Activated naive CD8-positive, alpha-beta T cell treated with anti-CD3 and anti-CD28 coated beads, Interleukin-2, amount 10 ng/mL, durations not matched to agents 7 days and 5 days (primary cell): Measurements from ENCODE around the gene KRT76. TPM values are rescaled to one million over a fixed set of nuclear protein-coding genes. Genes with fewer than 3 reads are reported as not detected.

ENCODE experiments used
- ATAC-seq: fragments of 150-1000 bp; cut with Tn5 transposase; one replicate; pipeline ENCODE4 v1.10.0; 2021; ENCODE audit warnings: low read depth, moderate library complexity
- POLR2A ChIA-PET: fragments of 350-600 bp; sonication (Branson Sonifier 250); formaldehyde crosslinking; loops from one replicate; lab custom pipeline; 2021; ENCODE audit warnings: antibody characterized with exemption; lab: Charles Lee
- DNase-seq: peaks from one replicate; pipeline ENCODE4 v3.0.0; 2021
- H3K27ac Mint-ChIP-seq: one replicate; pipeline ENCODE4 v1.8.0; 2022; ENCODE audit warnings: mild to moderate bottlenecking, mixed read lengths
- H3K27me3 Mint-ChIP-seq: one replicate; pipeline ENCODE4 v1.8.0; 2022; ENCODE audit warnings: mild to moderate bottlenecking, moderate library complexity, mixed read lengths
- H3K36me3 Mint-ChIP-seq: one replicate; pipeline ENCODE4 v1.8.0; 2021; ENCODE audit warnings: mild to moderate bottlenecking, mixed read lengths
- H3K4me1 Mint-ChIP-seq: one replicate; pipeline ENCODE4 v1.8.0; 2021; ENCODE audit warnings: mixed read lengths
- H3K4me3 Mint-ChIP-seq: one replicate; pipeline ENCODE4 v1.8.0; 2022; ENCODE audit warnings: mild to moderate bottlenecking, moderate library complexity, mixed read lengths
- H3K9me3 Mint-ChIP-seq: one replicate; pipeline ENCODE4 v1.8.0; 2021; ENCODE audit warnings: mixed read lengths
- total RNA-seq, 2 experiments: library from RNA; stranded (reverse); gene quantifications; one replicate each; pipeline ENCODE4 v1.2.3, GENCODE V29; 2021

KRT76 gene
- total RNA-seq, 2 experiments from 2014 or later: not detected

DNA sequence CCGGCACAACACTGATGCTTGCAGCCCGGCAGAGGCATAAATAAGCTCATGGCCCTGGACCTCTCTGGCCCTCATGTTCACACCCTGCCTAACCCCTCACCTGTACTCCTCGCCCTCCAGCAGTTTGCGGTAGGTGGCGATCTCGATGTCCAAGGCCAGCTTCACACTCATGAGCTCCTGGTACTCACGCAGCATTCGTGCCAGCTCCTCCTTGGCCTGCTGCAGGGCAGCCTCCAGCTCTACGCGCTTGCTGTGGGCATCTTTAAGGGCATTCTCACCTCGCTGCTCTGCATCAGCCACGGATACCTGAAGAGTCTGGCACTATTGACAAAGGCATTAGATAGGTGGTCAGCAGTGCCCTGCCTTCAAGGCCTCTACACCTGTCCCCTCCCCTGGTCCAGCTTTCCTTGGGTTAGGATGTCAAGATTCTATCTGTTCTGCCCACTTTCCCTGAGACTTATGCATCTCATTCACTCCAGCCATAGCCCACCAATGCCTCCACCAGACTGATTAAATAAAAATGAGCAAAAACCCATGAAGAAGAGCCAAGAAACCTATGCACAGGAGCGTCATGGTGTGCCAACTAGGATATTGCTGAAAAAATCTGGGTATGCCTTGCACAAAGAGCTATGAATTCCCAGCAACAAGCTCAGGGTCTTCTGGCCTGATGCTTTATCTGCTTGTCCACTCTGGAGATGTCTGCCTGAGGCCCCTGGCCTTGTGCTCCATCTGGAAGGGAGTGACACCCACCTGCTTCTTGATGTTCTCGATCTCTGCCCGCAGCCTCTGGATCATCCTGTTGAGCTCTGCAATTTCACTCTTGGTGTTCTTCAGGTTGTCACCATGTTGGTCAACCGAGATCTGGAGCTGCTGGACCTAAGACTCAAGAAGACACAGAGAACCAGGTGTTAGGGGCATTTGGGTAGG is 30.7 kb upstream of the KRT76 start:
- Mint-ChIP-seq H3K4me3 (no peak overlapping the region), H3K27me3 (peaks cover 5% of the 10 kb centered on the region), H3K36me3 (no peaks in the 10 kb centered on the region), H3K9me3 (no peaks in the 10 kb centered on the region), H3K27ac (no peak overlapping the region), H3K4me1 (no peaks in the 10 kb centered on the region)
- DNase-seq (no peak), ATAC-seq (no peak)
- POLR2A ChIA-PET: no interaction called here

DNA sequence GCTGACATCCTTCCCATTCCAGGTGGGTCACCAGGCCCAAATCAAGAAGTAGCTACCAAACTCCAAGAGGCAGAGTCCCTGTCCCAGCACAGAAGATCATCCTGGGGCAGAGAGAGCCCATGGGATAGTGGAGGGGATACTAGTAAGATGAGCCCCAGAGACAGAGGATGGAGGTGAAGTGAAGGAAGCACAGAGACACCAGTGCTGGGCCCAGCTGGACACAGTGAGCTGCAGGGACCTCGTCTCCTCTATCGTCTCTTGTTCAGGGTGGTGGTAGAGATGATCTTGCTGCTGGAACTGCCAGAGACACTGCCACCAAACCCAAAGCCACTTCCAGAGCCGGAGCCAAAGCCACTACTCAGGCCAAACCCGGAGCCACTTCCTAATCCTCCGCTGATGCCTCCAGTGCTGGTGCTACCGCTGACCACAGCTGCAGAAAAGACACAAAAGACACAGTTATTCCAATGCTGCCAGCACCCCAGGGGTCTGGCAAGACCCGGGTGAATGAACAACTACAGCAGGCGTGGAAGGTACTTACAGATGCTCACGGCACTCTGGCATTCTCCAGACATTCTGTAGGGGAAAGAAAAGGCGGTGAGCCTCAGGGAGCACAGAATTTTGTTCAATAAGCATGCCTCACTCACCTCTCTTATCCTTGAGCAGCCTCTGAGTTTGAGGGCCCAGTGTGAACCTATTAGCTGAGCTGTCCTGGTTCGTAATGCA is 29.8 kb upstream of the KRT76 start:
- ATAC-seq (no peak), DNase-seq (no peak)
- POLR2A ChIA-PET: no interaction called here
- peaks cover 5% of the 10 kb centered on the region for H3K27me3 Mint-ChIP-seq
- H3K4me1 Mint-ChIP-seq: no peaks in the 10 kb centered on the region
- no peaks in the 10 kb centered on the region for H3K9me3 Mint-ChIP-seq
- H3K27ac Mint-ChIP-seq: no peak overlapping the region
- H3K36me3 Mint-ChIP-seq: no peaks in the 10 kb centered on the region
- no peak overlapping the region for H3K4me3 Mint-ChIP-seq

DNA sequence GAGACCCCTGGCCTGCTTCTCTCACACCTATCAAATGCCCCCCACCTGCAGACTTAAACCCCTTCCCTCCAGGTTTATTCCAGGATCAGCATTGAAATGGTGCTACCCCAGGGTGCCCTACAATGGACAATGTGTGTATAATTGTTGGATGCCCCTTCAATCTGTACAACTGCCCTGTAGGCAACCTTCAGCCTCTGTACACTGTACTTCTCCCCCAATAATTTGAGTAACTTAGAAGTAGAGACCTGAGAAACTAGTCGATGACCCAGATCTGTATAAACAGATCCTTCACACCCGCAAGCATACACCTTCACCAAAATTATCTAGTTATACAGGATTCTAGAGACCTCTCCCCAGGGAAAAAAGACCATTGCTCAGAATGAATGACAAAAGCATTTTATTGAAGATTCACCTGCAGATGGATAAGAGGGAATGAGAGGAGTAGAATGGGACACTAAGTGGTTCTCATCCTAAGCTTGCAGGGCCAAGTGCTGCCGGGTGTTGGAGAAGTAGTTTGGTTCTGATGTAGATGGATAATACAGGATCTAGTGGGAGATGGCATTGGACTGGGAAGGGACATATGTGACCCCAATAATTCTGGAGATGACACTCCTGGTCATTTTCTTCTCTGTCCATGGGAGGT is 29.1 kb upstream of the KRT76 start:
- DNase-seq: no peak
- Mint-ChIP-seq H3K9me3 (no peaks in the 10 kb centered on the region), H3K36me3 (no peaks in the 10 kb centered on the region), H3K4me1 (no peaks in the 10 kb centered on the region), H3K4me3 (no peak overlapping the region), H3K27me3 (peaks cover 5% of the 10 kb centered on the region), H3K27ac (no peak overlapping the region)
- POLR2A ChIA-PET: no interaction called here
- ATAC-seq: no peak

DNA sequence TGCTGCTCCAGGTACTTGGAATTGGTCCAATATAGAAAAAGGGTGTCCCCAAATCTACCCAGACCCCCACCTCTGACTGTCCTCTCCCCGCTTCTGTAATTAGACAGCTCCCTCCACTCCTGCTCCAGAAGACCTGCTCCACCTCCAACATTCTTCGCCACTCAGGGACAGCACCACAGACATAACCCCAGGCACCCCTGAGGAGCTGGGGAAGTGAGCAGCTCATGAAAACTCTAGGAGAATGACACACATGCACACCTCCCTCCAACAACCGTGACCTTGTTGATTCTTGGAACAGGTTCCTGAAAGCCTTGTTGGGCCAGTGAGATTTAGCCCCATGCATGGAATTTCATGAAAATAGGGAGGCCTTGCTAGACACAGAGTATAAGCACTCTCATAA is 28.6 kb upstream of the KRT76 start:
- Mint-ChIP-seq H3K4me3 (no peak overlapping the region), H3K9me3 (no peaks in the 10 kb centered on the region), H3K4me1 (no peaks in the 10 kb centered on the region), H3K36me3 (no peaks in the 10 kb centered on the region), H3K27ac (no peak overlapping the region), H3K27me3 (peaks cover 5% of the 10 kb centered on the region)
- DNase-seq: no peak
- no peak for ATAC-seq
- POLR2A ChIA-PET: no interaction called here

DNA sequence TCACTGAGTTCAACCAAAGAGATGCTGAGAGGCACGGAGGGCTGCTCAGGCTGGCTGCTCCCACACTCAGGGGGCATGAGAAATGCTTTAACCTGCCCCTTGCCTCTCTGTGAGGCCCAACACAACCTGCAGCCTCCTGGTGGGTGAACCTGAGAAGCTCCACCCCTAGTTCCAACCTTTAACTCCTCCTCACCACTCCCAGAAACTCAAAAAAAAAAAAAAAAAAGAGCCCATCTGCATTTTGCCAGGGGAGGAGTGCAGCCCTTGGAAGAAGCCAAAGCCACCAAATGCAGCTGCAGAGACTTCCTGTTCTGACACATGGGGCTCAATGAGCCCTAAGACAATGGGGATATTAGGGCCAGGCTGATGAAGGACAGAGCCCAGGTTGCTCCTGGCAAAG is 27.9 kb upstream of the KRT76 start:
- no peak for ATAC-seq
- no peak overlapping the region for H3K4me3 Mint-ChIP-seq
- H3K27ac Mint-ChIP-seq: no peak overlapping the region
- H3K27me3 Mint-ChIP-seq: peaks cover 5% of the 10 kb centered on the region
- H3K9me3 Mint-ChIP-seq: no peaks in the 10 kb centered on the region
- H3K4me1 Mint-ChIP-seq: no peaks in the 10 kb centered on the region
- POLR2A ChIA-PET: no interaction called here
- DNase-seq: no peak
- H3K36me3 Mint-ChIP-seq: no peaks in the 10 kb centered on the region

DNA sequence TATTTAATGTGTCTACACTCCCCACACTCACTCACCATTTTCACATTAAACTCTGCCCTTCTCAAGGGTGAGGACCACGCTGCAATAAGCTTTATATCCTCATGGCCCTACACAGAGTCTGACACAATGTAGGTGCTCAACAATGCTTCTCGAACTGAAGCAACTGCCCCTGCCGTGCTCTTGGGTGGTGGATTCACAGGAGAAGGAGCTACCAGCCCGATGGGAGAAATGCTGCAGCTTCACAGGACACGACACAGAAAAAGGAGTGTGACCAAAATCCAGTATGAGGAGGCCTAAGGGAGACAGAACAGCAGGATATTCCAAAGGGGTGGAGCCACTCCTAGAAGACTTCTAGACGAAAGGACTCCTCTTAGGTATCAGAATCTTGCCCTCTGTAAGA is 25.3 kb upstream of the KRT76 start:
- no peak for DNase-seq
- Mint-ChIP-seq H3K27ac (no peak overlapping the region), H3K36me3 (no peaks in the 10 kb centered on the region), H3K4me3 (no peak overlapping the region), H3K4me1 (no peaks in the 10 kb centered on the region), H3K27me3 (peaks cover 3% of the 10 kb centered on the region), H3K9me3 (no peaks in the 10 kb centered on the region)
- POLR2A ChIA-PET: no interaction called here
- ATAC-seq: no peak

DNA sequence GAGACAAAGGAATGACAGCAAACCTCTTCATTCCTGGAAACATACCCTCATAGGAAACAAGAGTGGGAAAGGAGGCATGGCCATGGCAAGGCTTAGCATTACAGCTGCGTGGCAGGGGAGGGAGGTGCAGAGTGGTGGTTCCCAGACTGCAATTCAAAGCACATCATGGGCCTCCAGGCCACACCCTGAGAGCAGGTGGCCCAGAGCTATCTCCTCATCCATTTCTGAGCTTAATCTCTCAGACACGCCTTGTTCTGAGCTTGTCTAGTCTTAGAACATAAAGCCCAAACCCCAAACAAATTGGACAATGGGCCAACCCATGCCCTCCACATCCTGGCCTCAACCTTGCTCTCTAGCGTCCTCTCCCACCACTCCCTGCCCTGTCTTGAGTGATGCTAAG is 24.6 kb upstream of the KRT76 start:
- no peak overlapping the region for H3K27ac Mint-ChIP-seq
- H3K36me3 Mint-ChIP-seq: no peaks in the 10 kb centered on the region
- DNase-seq (no peak), ATAC-seq (no peak)
- peaks cover 3% of the 10 kb centered on the region for H3K27me3 Mint-ChIP-seq
- POLR2A ChIA-PET: interaction anchor here (0.6 kb wide), 1 partner anchor 62 kb away, joined by 4 read pairs; no protein-coding TSS in a partner anchor
- no peaks in the 10 kb centered on the region for H3K4me1 Mint-ChIP-seq
- no peak overlapping the region for H3K4me3 Mint-ChIP-seq
- no peaks in the 10 kb centered on the region for H3K9me3 Mint-ChIP-seq

DNA sequence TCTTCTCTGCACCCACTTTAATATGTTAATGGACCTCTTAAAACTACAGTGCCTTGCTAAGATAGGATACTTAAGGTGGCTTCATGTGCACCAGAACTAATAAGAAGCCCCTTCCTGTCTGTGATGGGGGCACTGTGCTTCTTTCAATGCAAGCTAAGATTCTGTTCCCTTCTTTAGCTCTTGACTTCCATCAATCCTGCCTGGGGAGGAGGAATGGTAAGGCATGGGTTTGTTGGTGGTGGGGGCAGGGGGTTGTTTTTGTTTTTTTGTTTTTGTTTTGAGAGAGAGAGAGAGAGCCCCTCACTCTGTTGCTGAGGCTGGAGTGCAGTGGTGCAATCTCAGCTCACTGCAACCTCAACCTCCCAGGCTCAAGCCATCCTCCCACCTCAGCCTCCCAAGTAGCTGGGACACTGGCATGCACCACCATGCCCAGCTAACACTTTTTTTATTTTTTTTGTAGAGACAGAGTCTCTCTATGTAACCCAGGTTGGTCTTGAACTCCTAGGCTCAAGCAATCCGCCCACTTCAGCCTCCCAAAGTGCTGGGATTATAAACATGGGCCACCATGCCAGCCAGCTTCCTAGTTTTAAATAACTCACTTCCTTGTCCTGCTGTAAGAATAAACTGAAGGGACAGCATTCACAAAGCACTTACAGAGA is 23.2 kb upstream of the KRT76 start:
- POLR2A ChIA-PET: no interaction called here
- Mint-ChIP-seq H3K36me3 (no peaks in the 10 kb centered on the region), H3K4me3 (no peak overlapping the region), H3K4me1 (no peaks in the 10 kb centered on the region), H3K27me3 (no peaks in the 10 kb centered on the region), H3K27ac (no peak overlapping the region), H3K9me3 (no peaks in the 10 kb centered on the region)
- DNase-seq (no peak), ATAC-seq (no peak)

DNA sequence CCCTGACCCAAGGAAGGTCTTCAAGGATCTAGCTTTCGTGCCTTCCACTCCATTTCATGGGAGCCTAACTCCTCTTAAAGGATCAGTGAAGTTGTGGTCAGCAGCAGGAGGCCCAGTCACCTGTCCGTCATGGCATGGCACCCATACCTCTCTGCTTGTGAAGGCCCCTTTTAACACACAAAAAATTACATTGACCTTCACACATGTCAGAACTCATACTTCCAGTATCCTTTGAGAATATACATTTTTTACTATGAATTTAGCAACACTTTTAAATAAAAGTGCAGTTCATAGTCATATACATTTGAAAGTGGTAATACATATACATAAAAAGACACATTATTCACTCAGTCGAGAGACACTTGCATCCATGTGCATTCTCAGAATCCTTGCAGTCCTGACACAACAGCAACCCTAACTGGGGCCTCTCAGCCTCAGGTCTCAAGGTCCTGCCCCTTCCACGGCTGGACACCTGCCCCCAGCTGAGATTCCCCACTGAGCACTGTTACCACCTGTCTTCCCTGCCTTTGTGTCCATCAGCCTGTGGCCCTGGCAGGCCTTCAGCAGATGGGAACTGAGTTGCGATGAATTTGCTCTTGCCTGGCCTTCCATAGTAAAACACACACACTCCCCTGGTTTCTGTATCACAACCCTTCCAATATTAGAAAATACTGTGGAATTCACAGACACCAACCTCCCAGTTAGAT is 22.5 kb upstream of the KRT76 start:
- POLR2A ChIA-PET: no interaction called here
- H3K27ac Mint-ChIP-seq: no peak overlapping the region
- peaks cover under 1% of the 10 kb centered on the region for H3K4me1 Mint-ChIP-seq
- DNase-seq: no peak
- H3K9me3 Mint-ChIP-seq: no peaks in the 10 kb centered on the region
- no peaks in the 10 kb centered on the region for H3K36me3 Mint-ChIP-seq
- H3K4me3 Mint-ChIP-seq: no peak overlapping the region
- H3K27me3 Mint-ChIP-seq: no peaks in the 10 kb centered on the region
- ATAC-seq: no peak

DNA sequence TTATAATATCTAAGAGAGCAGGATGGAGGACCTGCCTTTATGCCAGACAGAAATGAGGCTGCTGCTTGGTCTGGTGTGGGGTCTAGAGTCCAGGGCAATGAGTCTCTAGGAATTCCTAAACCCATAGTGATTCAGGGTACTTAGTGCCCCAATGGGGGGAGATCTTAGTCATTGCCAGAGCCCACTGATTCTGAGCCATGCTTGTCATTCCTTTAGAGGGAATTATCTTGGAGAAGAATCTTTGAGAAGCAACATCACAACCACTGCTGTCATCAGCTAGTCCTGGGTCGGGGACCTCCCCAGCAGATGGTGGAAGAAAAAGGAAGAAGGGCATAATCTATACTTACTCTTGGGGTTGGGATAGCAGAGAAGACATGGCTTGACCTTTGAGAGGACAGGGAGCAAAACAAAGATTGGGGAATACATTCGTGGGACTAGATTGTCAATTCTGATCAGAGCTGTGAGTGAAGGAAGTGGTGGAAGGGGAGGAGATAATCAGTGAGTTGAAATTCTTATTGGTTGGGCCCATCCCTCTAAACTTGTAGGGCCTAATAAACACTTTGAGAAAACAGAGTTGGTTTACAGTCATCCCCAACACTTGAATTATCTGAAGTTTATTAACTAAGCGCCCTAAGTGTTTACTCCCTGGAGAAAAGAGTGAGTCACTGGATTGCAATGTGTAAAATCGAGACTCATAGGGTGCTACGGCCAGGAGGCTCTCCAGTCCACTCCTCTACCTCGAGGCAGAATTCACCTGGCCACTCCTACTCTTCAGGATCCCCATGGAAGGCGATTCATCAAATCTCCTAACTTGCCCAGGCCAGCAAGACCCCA is 21.7 kb upstream of the KRT76 start:
- Mint-ChIP-seq H3K4me3 (no peak overlapping the region), H3K4me1 (peaks cover 8% of the 10 kb centered on the region), H3K9me3 (no peaks in the 10 kb centered on the region), H3K27me3 (no peaks in the 10 kb centered on the region), H3K36me3 (no peaks in the 10 kb centered on the region), H3K27ac (no peak overlapping the region)
- ATAC-seq (no peak), DNase-seq (no peak)
- POLR2A ChIA-PET: no interaction called here

DNA sequence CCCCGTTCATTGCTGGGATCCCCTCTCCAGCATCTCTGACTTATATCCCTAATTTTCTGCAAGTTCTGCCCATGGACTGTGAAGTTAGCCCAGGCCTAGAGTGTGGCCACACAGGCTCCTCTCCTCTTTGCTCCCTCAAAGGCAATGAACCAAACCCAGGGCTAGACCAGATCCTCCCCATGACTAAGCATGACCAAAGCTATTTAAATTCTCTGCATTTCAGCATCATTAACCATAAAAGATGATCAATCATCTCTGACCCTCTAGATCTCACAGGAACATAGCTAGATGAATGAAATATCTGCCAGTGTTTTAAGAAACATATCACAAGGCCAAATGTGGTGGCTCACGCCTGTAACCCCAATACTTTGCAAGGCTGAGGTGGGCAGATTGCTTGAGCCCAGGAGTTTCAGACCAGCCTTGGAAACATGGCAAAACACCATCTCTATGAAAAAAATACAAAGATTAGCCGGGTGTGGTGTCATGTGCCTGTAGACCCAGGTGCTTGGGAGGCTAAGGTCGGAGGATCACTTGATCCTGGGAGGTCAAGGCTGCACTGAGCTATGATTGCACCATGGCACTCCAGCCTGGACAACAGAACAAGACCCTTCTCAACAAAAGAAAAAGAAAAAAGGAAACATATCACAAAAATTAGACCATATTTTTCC is 21.0 kb upstream of the KRT76 start:
- ATAC-seq: no peak
- H3K9me3 Mint-ChIP-seq: no peaks in the 10 kb centered on the region
- no peaks in the 10 kb centered on the region for H3K27me3 Mint-ChIP-seq
- POLR2A ChIA-PET: no interaction called here
- no peak overlapping the region for H3K4me3 Mint-ChIP-seq
- no peak for DNase-seq
- no peak overlapping the region for H3K27ac Mint-ChIP-seq
- no peaks in the 10 kb centered on the region for H3K36me3 Mint-ChIP-seq
- peaks cover 8% of the 10 kb centered on the region for H3K4me1 Mint-ChIP-seq

DNA sequence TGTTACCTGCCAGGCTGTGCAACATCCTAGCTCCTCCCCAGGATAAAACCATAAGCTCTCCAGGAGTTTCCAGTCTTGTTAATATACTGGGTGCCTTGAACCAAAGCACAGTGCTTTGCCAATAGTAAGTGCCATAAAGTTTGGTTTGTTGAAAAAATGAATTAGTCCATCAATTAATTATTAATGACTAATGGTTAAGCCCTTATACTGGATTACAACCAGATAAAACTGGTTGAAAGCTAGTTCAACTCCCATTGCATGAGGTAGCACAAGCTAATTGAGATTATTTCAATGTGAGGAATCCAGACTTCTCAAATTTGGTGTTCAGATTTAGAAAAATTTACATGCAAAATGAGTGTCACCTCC is 20.4 kb upstream of the KRT76 start:
- no peak for DNase-seq
- peaks cover 2% of the 10 kb centered on the region for H3K27me3 Mint-ChIP-seq
- H3K4me3 Mint-ChIP-seq: no peak overlapping the region
- no peak overlapping the region for H3K27ac Mint-ChIP-seq
- ATAC-seq: no peak
- no peaks in the 10 kb centered on the region for H3K9me3 Mint-ChIP-seq
- POLR2A ChIA-PET: no interaction called here
- peaks cover 10% of the 10 kb centered on the region for H3K4me1 Mint-ChIP-seq
- no peaks in the 10 kb centered on the region for H3K36me3 Mint-ChIP-seq
